SH-SY5Y (cell line): Measurements from ENCODE around the gene FANCE.

Source experiments
- GATA2 ChIP-seq: IDR thresholded peaks from 2 replicates; pipeline ENCODE4 v1.6.1; 2011; ENCODE audit warnings: mild to moderate bottlenecking, low read depth, low read length
- GATA3 ChIP-seq: IDR thresholded peaks from 2 replicates; pipeline ENCODE4 v1.6.1; 2011; ENCODE audit warnings: low read depth, mild to moderate bottlenecking, low read length, moderate library complexity

- TF ChIP-seq GATA2, result no peak
- no peak for TF ChIP-seq GATA3
These were observed 32.2 kb upstream of the FANCE start for GRCh38 chr6:35419961-35420360.
